Measurements from ENCODE around the gene CCAR1. TPM values are rescaled to one million over a fixed set of nuclear protein-coding genes. Genes with fewer than 3 reads are reported as not detected.
A peak's percentile ranks its signal among the peaks of the same experiment; 100 is the strongest.

CCAR1 gene
- total and polyA plus RNA-seq, 2 of the 13 experiments (the other 11 are each of a cell fraction or from before 2014, with no cell fraction given) = 74.5 to 81.6 TPM

DNA sequence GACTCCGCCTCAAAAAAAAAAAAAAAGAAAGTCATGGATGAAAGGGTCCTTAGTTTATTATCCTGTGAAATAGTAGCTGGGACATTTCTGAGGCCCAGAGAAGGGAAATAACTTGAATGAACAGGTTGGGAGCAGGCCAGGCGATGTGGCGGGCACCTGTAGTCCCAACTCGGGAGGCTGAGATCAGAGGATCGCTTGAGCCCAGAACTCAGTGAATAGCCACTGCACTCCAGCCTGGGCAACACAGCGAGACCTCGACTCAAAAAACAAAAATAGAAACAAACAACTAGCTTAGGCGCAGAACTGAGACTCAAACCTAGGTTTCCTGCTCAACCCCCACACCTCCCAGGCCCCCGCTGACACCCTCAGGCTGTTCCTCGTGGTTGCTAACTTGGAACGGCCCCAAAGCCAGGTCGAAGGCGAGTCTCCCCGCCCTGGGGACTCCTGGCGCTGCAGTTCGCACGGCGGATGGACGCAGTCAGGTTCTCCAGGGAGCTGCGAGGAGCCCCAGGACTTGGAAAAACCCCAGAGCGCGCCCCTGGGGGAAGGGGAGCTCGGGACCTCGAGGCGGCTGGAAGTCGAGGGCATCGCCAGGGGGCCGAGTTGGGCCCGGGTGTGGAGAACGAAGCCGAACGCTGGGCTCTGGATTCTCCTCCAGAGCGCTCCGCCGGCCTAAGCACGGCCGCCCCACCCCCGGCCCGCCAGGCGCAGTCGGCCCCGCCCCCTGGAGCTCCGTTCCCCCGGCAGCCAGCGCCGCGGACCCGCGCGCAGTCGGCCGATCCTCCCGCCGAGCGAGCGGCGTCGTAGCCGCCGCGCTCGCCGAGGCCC is 105.9 kb downstream of the CCAR1 start, which contains the start of gene STOX1 (continued):
- TF ChIP-seq ZBTB14 (CRISPR knock-in tag; IDR thresholded peaks at IDR 0.05) (peak; percentile 52; the same call in 1 of the 2 replicates), ZNF607 (CRISPR knock-in tag; IDR thresholded peaks at IDR 0.05; ENCODE audit: borderline replicate concordance) (0 out of 2 replicates have a peak, but pooled peaks have one; percentile 35), KMT2B (CRISPR knock-in tag; IDR thresholded peaks at IDR 0.05) (peak; percentile 60), ZFP36L2 (CRISPR knock-in tag; IDR thresholded peaks at IDR 0.05) (no peak), CBX1 (IDR thresholded peaks at IDR 0.05; ENCODE audit: low read depth) (peak; percentile 47), KMT2A (CRISPR knock-in tag; IDR thresholded peaks at IDR 0.05) (0 out of 2 replicates have a peak, but pooled peaks have one; percentile 25), ZFY (CRISPR knock-in tag; IDR thresholded peaks at IDR 0.05) (peak; percentile 62), PATZ1 (CRISPR knock-in tag; IDR thresholded peaks at IDR 0.05) (peak; percentile 68), SP4 (CRISPR knock-in tag; IDR thresholded peaks at IDR 0.05) (no peak), MXD1 (CRISPR knock-in tag; IDR thresholded peaks at IDR 0.05) (0 out of 2 replicates have a peak, but pooled peaks have one; percentile 26), PAWR (CRISPR knock-in tag; IDR thresholded peaks at IDR 0.05; ENCODE audit: borderline replicate concordance) (no peak), YEATS4 (CRISPR knock-in tag; IDR thresholded peaks at IDR 0.05; ENCODE audit: borderline replicate concordance) (peak; percentile 55; the same call in 1 of the 2 replicates), ZMYM4 (CRISPR knock-in tag; IDR thresholded peaks at IDR 0.05) (peak; percentile 20; the same call in 1 of the 2 replicates), REPIN1 (CRISPR knock-in tag; IDR thresholded peaks at IDR 0.05; ENCODE audit: borderline replicate concordance, low read depth) (peak; percentile 59; the same call in 1 of the 2 replicates), ZFP90 (CRISPR knock-in tag; IDR thresholded peaks at IDR 0.05; ENCODE audit: borderline replicate concordance) (peak; percentile 64; the same call in 1 of the 2 replicates), KDM2A (CRISPR knock-in tag; IDR thresholded peaks at IDR 0.05; ENCODE audit: borderline replicate concordance, low read depth) (peak; percentile 51; the same call in 1 of the 2 replicates)
- TF ChIP-seq, protein P1, sequence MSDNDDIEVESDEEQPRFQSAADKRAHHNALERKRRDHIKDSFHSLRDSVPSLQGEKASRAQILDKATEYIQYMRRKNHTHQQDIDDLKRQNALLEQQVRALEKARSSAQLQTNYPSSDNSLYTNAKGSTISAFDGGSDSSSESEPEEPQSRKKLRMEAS (IDR thresholded peaks at IDR 0.05) = peak; percentile 57
- TF ChIP-seq, protein P2, sequence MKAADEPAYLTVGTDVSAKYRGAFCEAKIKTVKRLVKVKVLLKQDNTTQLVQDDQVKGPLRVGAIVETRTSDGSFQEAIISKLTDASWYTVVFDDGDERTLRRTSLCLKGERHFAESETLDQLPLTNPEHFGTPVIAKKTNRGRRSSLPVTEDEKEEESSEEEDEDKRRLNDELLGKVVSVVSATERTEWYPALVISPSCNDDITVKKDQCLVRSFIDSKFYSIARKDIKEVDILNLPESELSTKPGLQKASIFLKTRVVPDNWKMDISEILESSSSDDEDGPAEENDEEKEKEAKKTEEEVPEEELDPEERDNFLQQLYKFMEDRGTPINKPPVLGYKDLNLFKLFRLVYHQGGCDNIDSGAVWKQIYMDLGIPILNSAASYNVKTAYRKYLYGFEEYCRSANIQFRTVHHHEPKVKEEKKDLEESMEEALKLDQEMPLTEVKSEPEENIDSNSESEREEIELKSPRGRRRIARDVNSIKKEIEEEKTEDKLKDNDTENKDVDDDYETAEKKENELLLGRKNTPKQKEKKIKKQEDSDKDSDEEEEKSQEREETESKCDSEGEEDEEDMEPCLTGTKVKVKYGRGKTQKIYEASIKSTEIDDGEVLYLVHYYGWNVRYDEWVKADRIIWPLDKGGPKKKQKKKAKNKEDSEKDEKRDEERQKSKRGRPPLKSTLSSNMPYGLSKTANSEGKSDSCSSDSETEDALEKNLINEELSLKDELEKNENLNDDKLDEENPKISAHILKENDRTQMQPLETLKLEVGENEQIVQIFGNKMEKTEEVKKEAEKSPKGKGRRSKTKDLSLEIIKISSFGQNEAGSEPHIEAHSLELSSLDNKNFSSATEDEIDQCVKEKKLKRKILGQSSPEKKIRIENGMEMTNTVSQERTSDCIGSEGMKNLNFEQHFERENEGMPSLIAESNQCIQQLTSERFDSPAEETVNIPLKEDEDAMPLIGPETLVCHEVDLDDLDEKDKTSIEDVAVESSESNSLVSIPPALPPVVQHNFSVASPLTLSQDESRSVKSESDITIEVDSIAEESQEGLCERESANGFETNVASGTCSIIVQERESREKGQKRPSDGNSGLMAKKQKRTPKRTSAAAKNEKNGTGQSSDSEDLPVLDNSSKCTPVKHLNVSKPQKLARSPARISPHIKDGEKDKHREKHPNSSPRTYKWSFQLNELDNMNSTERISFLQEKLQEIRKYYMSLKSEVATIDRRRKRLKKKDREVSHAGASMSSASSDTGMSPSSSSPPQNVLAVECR (CRISPR knock-in tag; IDR thresholded peaks at IDR 0.05; ENCODE audit: borderline replicate concordance) = peak; percentile 34; the same call in 1 of the 2 replicates
- TF ChIP-seq, protein P3, sequence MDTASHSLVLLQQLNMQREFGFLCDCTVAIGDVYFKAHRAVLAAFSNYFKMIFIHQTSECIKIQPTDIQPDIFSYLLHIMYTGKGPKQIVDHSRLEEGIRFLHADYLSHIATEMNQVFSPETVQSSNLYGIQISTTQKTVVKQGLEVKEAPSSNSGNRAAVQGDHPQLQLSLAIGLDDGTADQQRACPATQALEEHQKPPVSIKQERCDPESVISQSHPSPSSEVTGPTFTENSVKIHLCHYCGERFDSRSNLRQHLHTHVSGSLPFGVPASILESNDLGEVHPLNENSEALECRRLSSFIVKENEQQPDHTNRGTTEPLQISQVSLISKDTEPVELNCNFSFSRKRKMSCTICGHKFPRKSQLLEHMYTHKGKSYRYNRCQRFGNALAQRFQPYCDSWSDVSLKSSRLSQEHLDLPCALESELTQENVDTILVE (CRISPR knock-in tag; IDR thresholded peaks at IDR 0.05) = no peak

All from HepG2 (cell line).